ENCODE measurements around the gene FBN2. TPM values are rescaled to one million over a fixed set of nuclear protein-coding genes. Genes with fewer than 3 reads are reported as not detected.
A peak's percentile ranks its signal among the peaks of the same experiment; 100 is the strongest.

Gene FBN2
- total and polyA plus RNA-seq, 2 experiments from 2014 or later: 41.0 to 143 TPM

- Histone ChIP-seq H3K79me2 (no peaks in the 10 kb centered on the region), H3K4me1 (ENCODE audit: insufficient read depth) (no peaks in the 10 kb centered on the region), H3K9me2 (replicated peaks; ENCODE audit: insufficient read depth) (no peaks in the 10 kb centered on the region), H3K4me2 (no peak overlapping the region), H3K4me3 (no peak overlapping the region), H2AFZ (no peak overlapping the region), H3K27ac (peak overlapping the region; percentile 53), H3K27me3 (no peaks in the 10 kb centered on the region), H4K20me1 (ENCODE audit: insufficient read depth, poor library complexity, severe bottlenecking) (no peaks in the 10 kb centered on the region), H3K9me3 (ENCODE audit: low read depth) (no peaks in the 10 kb centered on the region), H3K36me3 (replicated peaks; ENCODE audit: insufficient read depth, low read depth) (no peaks in the 10 kb centered on the region)
- no peak for DNase-seq (ENCODE audit: low spot score)
- WGBS (ENCODE audit: low lambda C conversion rate, missing lambda C conversion rate): 63% methylated on average over 4 of the region's 4 CpGs
- TF ChIP-seq EZH2phosphoT487 (IDR thresholded peaks at IDR 0.05; ENCODE audit: low read depth, severe bottlenecking, unreplicated experiment): no peak
- TF ChIP-seq CTCF (IDR thresholded peaks at IDR 0.05; ENCODE audit: poor library complexity): no peak
- no peak for TF ChIP-seq EZH2 (IDR thresholded peaks at IDR 0.05; ENCODE audit: borderline replicate concordance)
These were observed 41.6 kb upstream of the FBN2 start for GRCh38 chr5:128579639-128580038.

GRCh38 chr5:128579093-128579492, 41.0 kb upstream of the FBN2 start:
- Histone ChIP-seq H3K9me3 (ENCODE audit: low read depth) (no peaks in the 10 kb centered on the region), H4K20me1 (ENCODE audit: insufficient read depth, poor library complexity, severe bottlenecking) (no peaks in the 10 kb centered on the region), H3K79me2 (no peaks in the 10 kb centered on the region), H3K9me2 (replicated peaks; ENCODE audit: insufficient read depth) (no peaks in the 10 kb centered on the region), H3K4me1 (ENCODE audit: insufficient read depth) (no peaks in the 10 kb centered on the region), H3K27ac (peak overlapping the region; percentile 53), H2AFZ (no peak overlapping the region), H3K4me2 (no peak overlapping the region), H3K4me3 (no peak overlapping the region), H3K27me3 (no peaks in the 10 kb centered on the region), H3K36me3 (replicated peaks; ENCODE audit: insufficient read depth, low read depth) (no peaks in the 10 kb centered on the region)
- no peak for TF ChIP-seq EZH2phosphoT487 (IDR thresholded peaks at IDR 0.05; ENCODE audit: low read depth, severe bottlenecking, unreplicated experiment)
- TF ChIP-seq CTCF (IDR thresholded peaks at IDR 0.05; ENCODE audit: poor library complexity): no peak
- no peak for TF ChIP-seq EZH2 (IDR thresholded peaks at IDR 0.05; ENCODE audit: borderline replicate concordance)
- WGBS (ENCODE audit: low lambda C conversion rate, missing lambda C conversion rate): 52% methylated on average over 3 of the region's 3 CpGs
- DNase-seq (ENCODE audit: low spot score): no peak

DNA sequence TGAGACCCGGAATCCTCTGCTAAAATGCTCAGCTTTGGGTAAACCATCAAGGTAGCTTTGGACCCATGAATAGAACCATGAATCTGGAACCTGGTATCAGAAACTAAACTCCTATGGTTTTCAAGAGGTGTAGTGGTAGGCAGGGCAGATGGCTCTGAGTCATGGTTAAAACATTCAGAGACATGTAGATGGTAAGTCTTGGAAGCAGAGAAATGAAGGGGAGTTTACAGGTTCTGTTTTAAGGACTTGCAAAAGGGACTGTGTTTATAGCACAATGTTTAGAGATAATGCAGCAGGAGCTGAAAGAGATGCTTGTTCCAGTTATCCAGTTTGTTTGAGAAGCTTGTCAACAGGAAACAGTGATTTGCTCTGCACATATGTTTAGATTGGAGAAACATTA, 36.0 kb upstream of the FBN2 start:
- Histone ChIP-seq H3K4me2 (no peak overlapping the region), H3K79me2 (no peaks in the 10 kb centered on the region), H3K4me1 (ENCODE audit: insufficient read depth) (no peaks in the 10 kb centered on the region), H3K9me2 (replicated peaks; ENCODE audit: insufficient read depth) (no peaks in the 10 kb centered on the region), H3K27me3 (no peaks in the 10 kb centered on the region), H3K4me3 (no peak overlapping the region), H3K36me3 (replicated peaks; ENCODE audit: insufficient read depth, low read depth) (no peaks in the 10 kb centered on the region), H2AFZ (no peak overlapping the region), H3K27ac (no peak overlapping the region), H4K20me1 (ENCODE audit: insufficient read depth, poor library complexity, severe bottlenecking) (no peaks in the 10 kb centered on the region), H3K9me3 (ENCODE audit: low read depth) (no peaks in the 10 kb centered on the region)
- no peak for TF ChIP-seq EZH2 (IDR thresholded peaks at IDR 0.05; ENCODE audit: borderline replicate concordance)
- TF ChIP-seq CTCF (IDR thresholded peaks at IDR 0.05; ENCODE audit: poor library complexity): no peak
- no peak for TF ChIP-seq EZH2phosphoT487 (IDR thresholded peaks at IDR 0.05; ENCODE audit: low read depth, severe bottlenecking, unreplicated experiment)
- no peak for DNase-seq (ENCODE audit: low spot score)
- 84% methylated on average over 1 of the region's 1 CpG for WGBS (ENCODE audit: low lambda C conversion rate, missing lambda C conversion rate)

DNA sequence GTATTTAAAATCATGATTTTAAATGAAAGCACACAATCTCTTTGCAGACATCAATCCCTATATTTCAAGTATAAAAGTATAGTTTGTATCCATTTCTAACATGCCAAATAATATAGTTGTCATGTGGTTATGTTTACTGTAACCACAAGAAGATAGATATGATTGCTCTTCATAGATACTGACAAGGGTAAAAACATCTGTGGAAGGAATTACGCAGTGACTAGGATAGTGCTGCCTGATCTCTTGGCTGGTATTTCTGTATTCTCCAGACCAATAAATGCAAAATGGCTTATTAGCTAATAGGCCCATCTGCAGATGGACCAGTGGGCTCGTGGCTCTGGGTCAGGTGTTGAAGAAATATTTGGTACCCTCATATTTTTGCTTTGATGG, 34.9 kb upstream of the FBN2 start:
- WGBS (ENCODE audit: low lambda C conversion rate, missing lambda C conversion rate): 73% methylated on average over 2 of the region's 2 CpGs
- no peak overlapping the region for H3K27ac ChIP-seq
- no peak for DNase-seq (ENCODE audit: low spot score)
- H4K20me1 ChIP-seq (ENCODE audit: insufficient read depth, poor library complexity, severe bottlenecking): no peaks in the 10 kb centered on the region
- H2AFZ ChIP-seq: no peak overlapping the region
- H3K79me2 ChIP-seq: no peaks in the 10 kb centered on the region
- no peaks in the 10 kb centered on the region for H3K27me3 ChIP-seq
- H3K4me2 ChIP-seq: no peak overlapping the region
- no peak overlapping the region for H3K4me3 ChIP-seq
- no peaks in the 10 kb centered on the region for H3K9me3 ChIP-seq (ENCODE audit: low read depth)
- no peaks in the 10 kb centered on the region for H3K36me3 ChIP-seq (replicated peaks; ENCODE audit: insufficient read depth, low read depth)
- no peaks in the 10 kb centered on the region for H3K9me2 ChIP-seq (replicated peaks; ENCODE audit: insufficient read depth)
- H3K4me1 ChIP-seq (ENCODE audit: insufficient read depth): no peaks in the 10 kb centered on the region
- TF ChIP-seq CTCF (IDR thresholded peaks at IDR 0.05; ENCODE audit: poor library complexity): no peak
- no peak for TF ChIP-seq EZH2phosphoT487 (IDR thresholded peaks at IDR 0.05; ENCODE audit: low read depth, severe bottlenecking, unreplicated experiment)
- TF ChIP-seq EZH2 (IDR thresholded peaks at IDR 0.05; ENCODE audit: borderline replicate concordance): no peak
